DMS79 treated with DMSO at 0.1 percent for 48 hours (cell line): ENCODE results near the gene EHBP1L1.
A peak's percentile ranks its signal among the peaks of the same experiment; 100 is the strongest.

Experiments used
- DNase-seq: peaks from one replicate; lab custom pipeline; 2025; lab: John Stamatoyannopoulos, UW

Gene EHBP1L1

DNA sequence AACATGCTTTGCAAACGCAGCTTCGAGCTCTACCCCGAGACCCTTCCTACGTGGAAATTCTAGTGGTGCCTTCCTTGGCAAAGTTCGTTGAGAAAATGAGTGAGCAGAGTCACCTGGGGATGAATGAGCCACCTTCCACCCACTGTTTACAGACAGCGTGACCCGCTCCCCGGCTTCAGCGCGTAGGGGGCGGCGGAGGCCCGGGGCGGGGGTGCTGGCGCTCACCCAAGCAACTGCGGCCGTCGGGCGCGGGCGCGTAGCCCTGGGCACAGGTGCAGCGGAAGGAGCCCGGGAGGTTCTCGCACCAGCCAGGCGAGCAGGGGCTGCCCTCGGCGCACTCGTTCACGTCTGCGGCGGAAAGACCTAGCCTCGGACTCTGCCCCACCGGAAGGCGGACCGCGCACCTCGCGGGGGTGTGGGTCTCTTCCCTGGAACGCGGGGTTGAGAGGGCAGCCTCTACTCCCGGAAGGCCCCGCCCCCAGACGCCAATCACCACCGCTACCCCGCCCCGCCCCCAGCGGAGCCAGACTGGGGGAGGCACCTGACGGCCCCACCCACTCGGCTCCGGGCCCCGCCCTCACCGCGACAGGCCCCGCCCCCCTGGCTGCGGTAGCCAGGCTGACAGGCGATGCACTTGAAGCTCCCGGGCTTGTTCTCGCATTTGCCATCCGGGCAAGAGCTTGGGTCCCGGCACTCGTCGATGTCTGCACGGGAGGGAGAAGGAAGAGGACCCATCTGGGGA is 29.5 kb upstream of the EHBP1L1 start:
- peak; percentile 83 for DNase-seq

DNA sequence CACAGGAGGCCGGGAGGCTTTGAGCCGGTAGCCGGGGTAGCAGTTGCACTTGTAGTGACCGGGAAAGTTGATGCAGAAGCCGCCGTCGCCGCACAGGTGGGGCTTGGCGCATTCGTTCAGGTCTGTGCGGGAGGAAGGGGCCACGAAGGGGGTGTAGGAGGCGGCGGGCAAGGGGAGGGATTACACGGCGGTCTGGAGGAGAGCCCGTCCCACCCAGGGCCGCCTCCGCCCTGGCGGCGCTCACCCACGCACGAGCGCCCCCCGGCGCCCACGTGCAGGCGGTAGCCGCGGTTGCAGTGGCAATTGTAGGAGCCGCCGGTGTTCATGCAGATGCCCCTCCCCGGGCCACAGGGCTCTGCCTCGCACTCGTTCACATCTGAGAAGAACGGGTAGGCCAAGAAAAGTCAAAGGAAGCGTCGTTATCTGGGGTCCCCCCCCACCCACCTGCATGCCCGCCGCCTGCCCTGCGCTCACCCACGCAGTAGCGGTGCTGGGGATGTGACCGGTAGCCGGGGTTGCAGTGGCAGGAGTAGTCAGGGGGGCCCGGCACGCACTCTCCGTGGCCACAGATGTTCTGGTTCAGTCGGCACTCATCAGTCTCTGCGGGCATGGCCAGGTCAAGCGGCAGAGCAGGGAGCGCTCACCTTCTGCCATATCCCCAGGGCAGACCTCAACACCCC is 28.3 kb upstream of the EHBP1L1 start:
- DNase-seq = no peak

DNA sequence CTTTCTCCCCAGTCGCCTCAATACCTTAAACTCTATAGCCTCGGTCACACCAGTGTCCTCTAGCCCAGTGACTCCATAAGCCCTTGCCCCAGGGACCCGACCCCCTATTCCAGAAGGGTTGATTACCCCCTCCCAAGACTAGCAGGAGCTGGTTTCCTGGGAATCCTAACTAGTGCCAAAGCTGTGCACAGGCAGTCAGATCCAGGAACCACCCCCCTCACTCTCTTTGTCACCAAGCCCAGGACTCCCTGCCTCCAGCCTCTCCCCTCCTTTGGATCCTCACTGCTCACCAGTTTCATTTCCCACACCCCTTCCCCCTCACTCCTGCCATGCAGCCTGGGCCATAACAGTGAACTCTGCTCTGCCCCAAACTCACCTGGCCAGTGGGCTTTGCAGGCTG is 27.5 kb upstream of the EHBP1L1 start:
- DNase-seq = no peak

DNA sequence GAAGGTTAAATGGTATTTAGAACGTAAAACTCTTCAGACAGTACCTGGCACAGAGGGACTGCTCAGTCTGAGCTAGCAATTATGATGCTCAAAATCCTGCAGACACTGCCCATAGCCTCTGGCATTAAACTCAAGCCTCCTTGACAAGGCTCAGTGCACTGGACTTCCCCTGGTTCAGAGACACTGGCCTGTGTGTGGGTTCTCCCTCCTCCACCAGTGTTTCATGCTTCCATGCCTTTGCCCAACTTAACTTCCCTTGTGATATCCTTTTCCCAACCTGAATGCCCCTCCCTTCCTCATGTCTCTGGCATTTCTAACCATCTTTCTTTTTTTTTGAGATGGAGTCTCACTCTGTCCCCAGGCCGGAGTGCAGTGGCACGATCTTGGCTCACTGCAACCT is 26.8 kb upstream of the EHBP1L1 start:
- no peak for DNase-seq

DNA sequence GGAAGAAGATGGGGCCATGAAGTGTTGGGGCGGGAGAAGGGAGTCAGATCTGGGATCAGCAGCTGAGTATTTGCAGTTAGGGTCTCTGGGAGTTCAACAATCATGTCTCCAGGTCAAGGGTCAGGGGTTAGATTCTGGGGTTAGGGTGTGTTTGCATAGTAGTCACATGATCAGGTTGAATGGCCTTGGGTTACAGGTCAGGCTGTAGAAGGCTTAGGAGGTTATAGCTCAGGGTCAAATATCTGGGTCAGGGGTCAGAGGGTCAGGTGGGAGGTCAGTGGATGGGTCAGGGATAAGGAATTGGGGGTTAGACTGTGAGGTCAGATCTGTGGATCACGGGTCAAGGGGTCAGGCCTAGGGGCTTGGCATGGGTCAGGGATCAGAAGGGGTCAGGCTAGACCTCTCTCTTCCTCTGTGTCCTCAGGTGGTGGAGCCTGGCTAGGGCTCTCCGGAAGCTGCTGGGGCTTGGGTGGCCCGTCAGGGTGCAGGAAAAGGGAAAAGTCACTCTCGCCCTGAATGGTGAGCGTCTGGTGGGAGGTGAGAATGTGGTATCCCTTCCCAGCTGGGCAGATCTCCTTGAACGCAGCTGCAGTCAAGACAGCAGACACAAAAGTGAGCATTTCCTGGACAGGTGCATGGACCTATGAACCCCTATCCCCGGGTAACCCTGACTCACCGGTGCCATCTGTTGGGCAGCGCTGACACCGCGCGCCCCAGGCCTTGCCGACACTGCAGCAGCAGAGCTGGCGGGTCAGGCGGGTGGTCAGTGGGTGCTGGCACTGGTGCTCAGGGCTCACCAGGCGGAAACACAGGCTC is 24.1 kb upstream of the EHBP1L1 start:
- DNase-seq = peak; percentile 67

DNA sequence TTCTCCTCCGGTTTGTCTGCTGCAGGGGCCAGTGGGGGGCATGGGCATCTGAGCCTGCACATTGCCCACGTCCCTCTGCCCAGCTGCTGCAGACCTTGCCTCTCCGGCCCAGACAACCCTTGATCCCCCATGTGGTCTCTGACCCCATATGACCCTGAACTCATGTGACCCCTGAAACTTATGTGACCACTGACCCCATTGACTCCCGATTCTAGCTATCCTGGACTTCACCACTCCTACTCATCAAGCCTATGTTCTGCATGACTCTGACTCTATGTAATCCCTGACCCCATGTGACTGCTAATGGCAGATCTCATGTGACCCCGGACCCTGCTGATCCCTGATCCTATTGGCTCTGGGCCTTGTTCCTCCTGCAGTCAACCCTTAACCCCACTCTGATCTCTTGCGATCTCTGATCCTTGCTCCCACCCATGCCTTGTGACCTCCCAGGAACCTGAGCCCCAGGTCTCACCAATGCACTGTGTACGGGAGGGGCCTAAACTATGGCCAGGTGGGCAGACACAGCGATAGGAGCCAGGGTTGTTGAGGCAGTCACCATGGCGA is 23.4 kb upstream of the EHBP1L1 start:
- peak; percentile 40 for DNase-seq

DNA sequence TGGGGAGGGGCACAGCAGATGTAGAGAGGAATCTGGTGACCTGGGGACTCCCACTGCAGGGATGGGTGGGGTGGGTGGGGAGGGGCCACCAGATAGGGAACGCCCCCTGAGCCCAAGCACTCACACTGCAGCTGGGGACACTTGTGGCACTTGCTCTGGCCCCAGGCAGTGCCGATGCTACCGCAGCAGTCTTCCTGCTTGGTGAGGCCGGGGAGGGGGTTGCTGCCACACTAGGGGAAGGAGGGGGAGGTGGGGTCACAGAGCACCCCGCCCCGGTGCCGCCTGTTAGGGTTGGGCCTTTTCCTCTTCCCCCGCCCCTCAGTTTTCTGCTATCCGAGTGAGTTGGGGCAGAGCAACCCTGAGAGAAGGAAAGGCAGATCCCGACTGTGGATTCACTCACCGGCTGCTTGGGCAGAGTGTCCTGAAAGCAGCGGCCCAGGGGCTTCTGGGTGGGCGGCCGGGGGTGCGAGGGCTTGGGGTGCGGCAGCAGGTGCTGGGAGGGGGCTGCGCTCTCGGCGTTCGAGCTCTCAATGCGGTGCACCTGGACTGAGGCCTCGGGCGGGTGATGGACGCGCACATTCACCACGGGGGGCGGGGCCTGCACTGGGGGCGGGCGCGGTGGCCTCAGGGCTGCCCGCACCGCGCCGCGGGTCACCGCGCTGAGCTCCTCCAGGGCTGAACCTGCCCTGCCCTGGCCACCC is 22.4 kb upstream of the EHBP1L1 start:
- peak; percentile 31 for DNase-seq

DNA sequence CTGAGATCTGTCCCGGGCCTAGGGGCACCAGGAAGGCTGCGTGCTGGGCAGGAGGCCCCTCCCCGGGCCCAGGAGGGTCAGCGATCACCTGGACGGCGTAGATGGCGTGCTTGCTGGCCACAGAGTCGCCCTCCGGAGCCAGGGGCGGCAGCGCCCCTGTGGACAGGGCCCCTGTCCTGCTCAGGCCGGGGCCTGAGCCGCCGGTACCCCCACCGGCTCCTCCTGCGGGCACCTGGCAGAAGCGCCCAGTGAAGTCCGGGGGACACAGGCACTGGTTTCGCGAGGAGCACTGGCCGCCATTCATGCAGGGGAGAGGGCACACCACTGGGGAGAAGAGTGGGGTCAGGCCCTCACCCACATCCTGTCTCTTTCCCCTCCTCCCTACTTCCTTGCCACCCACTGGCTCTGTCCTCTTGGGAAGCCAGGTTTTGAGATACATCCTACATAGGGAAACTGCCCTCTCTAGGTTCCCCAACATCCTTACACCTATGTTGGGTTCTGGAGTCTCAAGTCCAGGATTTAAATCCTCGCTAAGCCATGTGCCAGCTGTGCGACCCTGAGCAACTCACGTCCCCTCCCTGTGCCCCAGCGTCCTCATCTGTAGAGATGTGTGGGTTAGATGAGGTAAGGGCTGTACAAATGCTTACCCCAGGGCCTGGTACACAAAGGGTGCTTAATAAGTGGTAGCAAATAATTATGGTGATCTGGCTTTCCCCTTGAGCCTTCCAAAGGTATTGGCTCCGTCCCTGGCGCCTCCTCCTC is 21.6 kb upstream of the EHBP1L1 start:
- no peak for DNase-seq

DNA sequence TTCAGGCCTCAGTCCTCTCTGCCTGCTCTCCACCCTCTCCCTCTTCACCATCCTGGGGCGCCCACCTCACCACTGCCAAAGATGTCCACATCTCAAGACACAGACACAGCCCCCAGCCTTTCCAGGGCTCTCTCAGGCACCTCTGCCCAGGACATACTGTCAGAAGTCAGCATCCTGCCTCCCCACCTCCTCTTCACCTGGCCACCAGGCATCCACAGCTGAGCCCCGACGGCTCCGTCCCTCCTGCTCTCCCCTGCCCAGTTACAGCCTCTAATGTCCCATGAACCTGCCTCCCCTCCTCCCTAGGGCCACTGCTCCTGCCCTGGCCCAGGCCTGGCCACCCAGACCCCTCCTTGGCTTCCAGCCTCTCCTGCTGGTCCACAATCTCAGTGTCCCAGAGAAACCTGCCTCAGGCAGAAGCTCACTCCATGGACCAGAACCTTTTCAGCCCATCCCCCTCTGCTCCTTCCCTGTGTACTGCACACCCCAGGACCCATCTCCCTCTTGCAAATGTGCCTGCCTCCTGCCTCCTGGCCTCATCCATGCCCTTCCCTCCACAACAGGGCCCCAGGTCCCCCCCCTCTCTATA is 20.9 kb upstream of the EHBP1L1 start:
- DNase-seq = no peak

DNA sequence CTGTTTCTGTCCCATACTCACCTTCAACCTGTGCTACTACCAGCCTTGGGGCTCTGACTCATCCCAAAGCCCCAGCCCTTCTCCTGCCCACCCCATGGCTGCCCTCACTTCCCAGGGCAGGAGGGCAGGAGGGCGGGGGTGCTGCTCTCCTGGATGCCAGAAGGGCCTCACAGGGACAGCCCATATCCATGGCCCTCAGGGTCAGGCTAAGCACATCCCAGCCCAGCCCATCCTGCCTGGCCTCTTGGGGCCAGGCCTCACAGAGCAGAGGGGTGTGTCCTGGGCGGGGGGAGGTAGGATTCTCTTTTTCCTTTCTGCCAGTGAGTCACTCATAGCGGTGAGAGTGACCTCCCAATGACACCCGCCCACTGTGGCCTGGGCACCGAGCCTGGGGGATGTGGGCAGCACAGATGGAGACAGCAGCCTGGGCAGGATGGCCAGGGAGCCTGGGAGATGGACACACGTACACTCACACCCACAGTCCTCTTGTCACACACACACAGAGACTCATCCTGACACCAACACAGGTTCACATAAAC is 20.1 kb upstream of the EHBP1L1 start:
- DNase-seq = no peak

DNA sequence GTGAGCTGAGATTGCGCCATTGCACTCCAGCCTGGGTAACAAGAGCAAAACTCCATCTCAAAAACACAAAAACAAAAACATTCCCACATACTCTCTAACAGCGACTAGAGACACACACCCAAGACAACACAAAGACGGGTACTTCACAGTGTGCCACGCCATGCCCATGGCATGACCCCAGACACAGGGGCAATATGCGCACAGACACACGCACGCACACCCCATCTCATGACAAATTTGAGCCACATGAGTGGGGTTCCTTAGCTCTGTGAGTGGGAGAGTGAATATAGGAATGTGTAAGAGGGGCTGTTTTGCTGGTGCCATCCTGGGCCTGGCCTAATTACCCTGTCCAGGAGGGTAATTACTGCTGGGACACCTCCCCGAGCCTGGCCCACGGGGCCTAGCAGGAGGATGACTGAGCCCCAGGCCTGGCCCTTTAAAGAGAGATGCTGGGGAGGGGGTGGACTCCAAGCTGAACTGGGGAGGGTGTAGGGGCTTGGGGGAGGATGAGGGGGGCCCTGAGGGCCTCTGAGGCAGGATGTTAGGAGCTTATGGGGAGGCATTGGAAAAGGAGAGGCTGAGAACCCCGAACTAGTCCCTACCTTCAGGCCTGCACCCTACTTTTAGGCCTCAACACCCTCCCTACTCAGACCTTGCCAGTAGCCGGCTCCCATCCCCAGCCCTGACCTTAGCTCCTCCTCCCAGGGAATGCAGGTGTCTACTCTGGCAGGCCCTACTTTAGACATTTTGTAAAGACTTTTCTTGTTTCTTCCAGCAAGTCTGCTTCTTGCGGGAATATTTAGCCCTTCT is 19.2 kb upstream of the EHBP1L1 start:
- no peak for DNase-seq

DNA sequence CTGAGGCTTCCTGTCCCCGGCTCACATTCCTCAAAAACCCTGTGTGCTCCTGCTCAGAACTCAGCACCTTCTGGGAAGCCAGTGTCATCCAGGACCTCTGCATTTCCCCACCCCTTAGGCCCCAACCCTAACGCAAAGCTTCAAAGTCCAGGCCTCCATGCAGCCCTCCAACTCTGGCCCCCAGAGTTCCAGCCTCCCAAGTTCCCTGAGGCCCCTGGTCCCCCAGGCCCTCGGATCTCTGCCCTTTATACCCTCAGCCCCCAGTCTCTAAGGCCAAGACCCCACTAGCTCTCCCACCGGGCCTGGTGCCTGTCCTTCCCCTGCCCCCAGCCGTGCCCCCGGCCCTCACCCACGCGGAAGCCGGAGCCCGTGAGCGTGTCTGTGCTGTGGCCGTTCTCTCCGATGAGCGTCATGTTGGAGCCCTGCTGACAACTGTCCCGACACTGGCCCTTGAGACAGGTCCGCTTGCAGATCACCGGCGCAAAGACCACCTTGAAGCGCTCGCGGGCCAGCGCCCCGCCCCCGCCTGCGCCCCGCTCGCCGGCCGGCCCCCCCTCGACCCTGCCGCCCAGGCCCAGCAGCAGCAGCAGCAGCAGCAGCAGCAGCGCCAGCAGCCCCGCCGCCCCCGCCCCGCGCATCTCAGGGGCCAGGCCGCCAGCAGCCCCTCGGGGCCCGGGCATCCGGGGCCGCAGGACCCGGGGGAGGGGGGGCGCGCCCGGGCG is 18.4 kb upstream of the EHBP1L1 start:
- no peak for DNase-seq

DNA sequence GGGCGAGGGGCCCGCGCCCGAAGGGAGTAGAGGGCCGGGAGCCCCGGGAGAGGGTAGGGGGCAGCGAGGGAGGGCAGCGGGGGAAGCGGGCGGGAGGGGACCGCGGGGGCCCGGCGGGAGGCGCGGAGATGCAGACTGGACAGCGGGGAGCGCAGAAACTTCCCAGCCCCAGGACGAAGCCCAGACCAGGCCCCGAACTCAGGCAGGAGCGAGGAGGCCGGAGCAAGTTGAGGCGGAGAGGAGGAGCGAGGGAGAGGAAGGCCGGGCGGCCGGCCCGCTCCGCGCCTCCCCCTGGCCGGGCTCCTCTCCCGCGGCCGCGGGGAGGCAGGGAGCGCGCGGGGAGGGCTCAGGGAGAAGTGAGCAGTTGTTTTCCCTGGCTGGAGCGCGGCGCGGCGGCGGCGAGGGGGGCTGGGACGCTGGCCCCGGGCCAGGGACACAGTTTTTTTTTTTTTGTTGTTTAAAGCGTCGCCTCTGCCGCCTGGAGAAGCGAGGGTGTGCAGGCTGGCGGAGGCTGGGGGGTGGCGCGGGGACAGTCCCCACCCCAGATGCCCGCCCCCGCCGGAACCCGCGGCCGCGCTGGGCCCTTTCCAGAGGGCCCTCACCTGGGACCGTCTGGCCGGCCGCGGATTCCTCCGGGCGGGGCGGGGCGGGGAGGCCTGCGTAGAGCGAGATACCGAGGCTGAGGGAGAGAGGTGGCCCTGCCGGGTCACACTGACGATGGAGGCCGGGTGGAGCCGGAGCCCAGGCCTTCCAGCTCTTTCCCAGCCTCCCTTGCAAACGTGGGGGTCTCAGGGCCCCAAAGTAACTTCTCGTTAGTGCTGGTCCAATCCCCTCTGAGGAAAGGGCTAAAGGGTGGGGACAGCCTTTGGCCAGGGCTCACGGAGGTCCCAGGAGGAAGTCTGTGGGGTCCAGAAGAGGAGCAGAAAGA is 17.6 kb upstream of the EHBP1L1 start, which contains the start of gene LTBP3:
LTBP3 (minus strand) TSS at position 358 of the 928 bp plus-strand sequence. CDS start 400 bp downstream, outside the sequence.
- peak; percentile 45 for DNase-seq

DNA sequence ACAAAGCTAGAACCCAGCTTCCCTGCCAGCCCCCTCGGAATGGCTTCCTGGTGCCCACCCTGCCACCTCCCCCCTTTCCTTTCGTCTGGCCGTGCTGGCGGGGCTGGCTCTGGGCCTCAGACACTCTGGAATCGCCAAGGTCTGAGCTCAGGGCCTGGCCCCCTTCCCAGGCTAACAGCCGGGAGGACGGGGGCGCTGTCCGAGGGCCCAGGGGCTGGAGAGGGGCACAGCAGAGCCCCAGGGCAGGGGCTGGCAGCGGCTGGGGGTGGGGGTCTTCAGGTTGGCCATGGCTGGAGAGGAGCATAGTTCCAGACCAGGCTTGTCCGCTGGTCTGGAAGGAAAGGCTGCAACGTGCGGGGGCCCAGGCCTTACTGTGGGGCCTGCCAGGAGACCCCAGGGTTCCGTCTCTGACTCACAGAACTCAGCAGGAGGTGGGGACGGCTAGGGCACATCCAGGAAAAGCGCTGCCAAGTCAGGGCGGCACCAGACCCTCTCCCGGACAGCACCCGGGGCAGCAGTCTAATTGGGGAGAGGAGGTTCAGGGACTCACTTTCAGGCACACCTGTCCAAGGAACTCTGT is 16.8 kb upstream of the EHBP1L1 start:
- DNase-seq = peak; percentile 22

DNA sequence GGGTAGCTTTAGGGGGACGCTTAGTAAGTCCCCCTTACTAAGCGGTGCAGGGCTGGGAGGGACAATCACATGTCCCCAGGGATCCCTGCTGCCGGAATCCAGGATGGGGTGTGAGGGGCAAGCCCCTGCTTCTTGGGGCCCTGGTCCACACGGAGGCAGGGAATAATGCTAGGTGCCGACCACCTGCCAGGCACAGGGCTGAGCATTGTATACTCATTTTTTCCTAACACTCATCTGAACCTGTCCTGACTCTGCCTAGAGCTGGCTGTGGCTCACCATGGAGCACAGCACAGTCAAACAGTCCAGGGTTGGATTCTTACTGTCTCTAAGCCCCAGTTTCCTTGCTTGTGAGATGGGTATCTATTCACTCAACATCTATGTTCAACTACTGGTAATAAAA is 16.3 kb upstream of the EHBP1L1 start:
- no peak for DNase-seq

DNA sequence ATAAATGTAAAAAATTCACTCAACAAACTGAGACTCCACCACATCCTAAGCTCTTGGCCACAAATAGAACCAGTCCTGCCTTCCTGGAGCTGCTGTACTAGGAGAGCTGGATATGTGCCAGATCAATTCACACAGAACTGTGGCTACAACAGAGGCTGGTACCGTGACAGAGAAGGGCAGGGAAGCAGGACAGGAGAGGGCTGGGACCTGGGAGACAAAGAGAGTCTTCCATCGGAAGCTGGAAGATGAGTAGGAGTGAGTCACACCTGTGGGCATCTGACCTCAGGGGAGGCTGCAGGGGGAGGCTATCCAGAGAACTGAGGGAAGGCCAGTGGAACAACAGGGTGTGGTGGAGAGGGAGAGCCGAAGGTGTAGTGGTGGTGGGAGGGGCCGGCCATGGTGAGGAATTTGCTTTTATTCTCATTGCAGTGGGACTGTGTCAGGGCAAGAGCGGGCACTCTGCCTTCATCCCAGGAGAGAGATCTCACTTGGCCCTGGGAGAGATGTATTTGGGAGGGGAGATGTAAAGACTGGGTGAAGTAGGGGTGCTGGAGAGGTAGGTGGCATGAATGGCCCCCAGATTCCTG is 15.8 kb upstream of the EHBP1L1 start:
- peak; percentile 86 for DNase-seq
